ENCODE data around the gene PGBD1. TPM values are rescaled to one million over a fixed set of nuclear protein-coding genes. Genes with fewer than 3 reads are reported as not detected.

The PGBD1 gene
- total and polyA plus RNA-seq, 2 of the 8 experiments (the other 6 are each of a cell fraction or from before 2014, with no cell fraction given): 2.5 to 9.2 TPM

- H3K9me3 ChIP-seq (ENCODE audit: insufficient read depth in 2 of 2, low read depth in 1 of 2, low read length in 1 of 2): no peaks in the 10 kb centered on the region
- FAIRE-seq (no peak), DNase-seq (ENCODE audit: low read depth in 1 of 2, low spot score in 2 of 2) (no peak)
- H2BK120ac ChIP-seq (replicated peaks; ENCODE audit: low read depth, low read length): no peak overlapping the region
- TF ChIP-seq CBX5 (IDR thresholded peaks at IDR 0.05; ENCODE audit: low read depth, low read length) (no peak), CEBPB (IDR thresholded peaks at IDR 0.05; ENCODE audit: low read depth, low read length) (no peak), TAF1 (IDR thresholded peaks at IDR 0.05; ENCODE audit: low read depth, low read length) (no peak), SP1 (IDR thresholded peaks at IDR 0.05; ENCODE audit: low read depth, low read length) (no peak), SUZ12 (IDR thresholded peaks at IDR 0.05; ENCODE audit: low read length) (no peak), SP2 (IDR thresholded peaks at IDR 0.05; ENCODE audit: low read length) (no peak), JUN (IDR thresholded peaks at IDR 0.05; ENCODE audit: low read depth, low read length) (no peak)
- TF ChIP-seq, protein P1, sequence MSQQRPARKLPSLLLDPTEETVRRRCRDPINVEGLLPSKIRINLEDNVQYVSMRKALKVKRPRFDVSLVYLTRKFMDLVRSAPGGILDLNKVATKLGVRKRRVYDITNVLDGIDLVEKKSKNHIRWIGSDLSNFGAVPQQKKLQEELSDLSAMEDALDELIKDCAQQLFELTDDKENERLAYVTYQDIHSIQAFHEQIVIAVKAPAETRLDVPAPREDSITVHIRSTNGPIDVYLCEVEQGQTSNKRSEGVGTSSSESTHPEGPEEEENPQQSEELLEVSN (IDR thresholded peaks at IDR 0.05): no peak
- TF ChIP-seq, protein P2, sequence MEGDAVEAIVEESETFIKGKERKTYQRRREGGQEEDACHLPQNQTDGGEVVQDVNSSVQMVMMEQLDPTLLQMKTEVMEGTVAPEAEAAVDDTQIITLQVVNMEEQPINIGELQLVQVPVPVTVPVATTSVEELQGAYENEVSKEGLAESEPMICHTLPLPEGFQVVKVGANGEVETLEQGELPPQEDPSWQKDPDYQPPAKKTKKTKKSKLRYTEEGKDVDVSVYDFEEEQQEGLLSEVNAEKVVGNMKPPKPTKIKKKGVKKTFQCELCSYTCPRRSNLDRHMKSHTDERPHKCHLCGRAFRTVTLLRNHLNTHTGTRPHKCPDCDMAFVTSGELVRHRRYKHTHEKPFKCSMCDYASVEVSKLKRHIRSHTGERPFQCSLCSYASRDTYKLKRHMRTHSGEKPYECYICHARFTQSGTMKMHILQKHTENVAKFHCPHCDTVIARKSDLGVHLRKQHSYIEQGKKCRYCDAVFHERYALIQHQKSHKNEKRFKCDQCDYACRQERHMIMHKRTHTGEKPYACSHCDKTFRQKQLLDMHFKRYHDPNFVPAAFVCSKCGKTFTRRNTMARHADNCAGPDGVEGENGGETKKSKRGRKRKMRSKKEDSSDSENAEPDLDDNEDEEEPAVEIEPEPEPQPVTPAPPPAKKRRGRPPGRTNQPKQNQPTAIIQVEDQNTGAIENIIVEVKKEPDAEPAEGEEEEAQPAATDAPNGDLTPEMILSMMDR (IDR thresholded peaks at IDR 0.05; ENCODE audit: control extremely low read depth in 1 of 3, insufficient read depth in 1 of 3, low read depth in 1 of 3, low read length in 3 of 3): no peak
- ChIA-PET CTCF (ENCODE audit: partially characterized antibody) (no interaction called here), POLR2A (ENCODE audit: partially characterized antibody) (interaction anchor here (1.3 kb wide), 1 partner anchor 10 kb away, joined by 4 read pairs; no protein-coding TSS in a partner anchor)
- no peaks in the 10 kb centered on the region for H4K20me1 ChIP-seq (replicated peaks in 1 of 2; ENCODE audit: control insufficient read depth in 1 of 2, insufficient read depth in 2 of 2, low read length in 2 of 2)
- no peak overlapping the region for H3K4ac ChIP-seq (replicated peaks; ENCODE audit: insufficient read length, low read depth, low read length)
- no peak overlapping the region for H4K8ac ChIP-seq (ENCODE audit: extremely low read depth, insufficient read depth, low read length)
- no peak overlapping the region for H3K18ac ChIP-seq (ENCODE audit: extremely low read depth, low read length)
- no peak overlapping the region for H2BK12ac ChIP-seq (ENCODE audit: low read depth, low read length)
- no peak overlapping the region for H4K5ac ChIP-seq (ENCODE audit: insufficient read length, low read depth, low read length)
- no peak overlapping the region for H3K56ac ChIP-seq (replicated peaks; ENCODE audit: insufficient read length, low read depth, low read length)
- H3K4me1 ChIP-seq (replicated peaks in 1 of 4; ENCODE audit: control insufficient read depth in 3 of 4, insufficient read depth in 4 of 4, low read length in 3 of 4): no peaks in the 10 kb centered on the region; a peak in 1 of 7 replicates
- H3K9ac ChIP-seq (replicated peaks in 1 of 4; ENCODE audit: extremely low read depth in 1 of 4, low read depth in 3 of 4, low read length in 3 of 4): no peak overlapping the region
- H3K27me3 ChIP-seq (replicated peaks in 1 of 4; ENCODE audit: control insufficient read depth in 3 of 4, extremely low read depth in 1 of 4, insufficient read depth in 3 of 4, low read length in 3 of 4): no peaks in the 10 kb centered on the region
- no peaks in the 10 kb centered on the region for H3K23me2 ChIP-seq (ENCODE audit: low read depth, low read length)
- 100% methylated on average over 1 of the region's 1 CpG; no CpG with 5 or more reads in 1 of the 2 experiments for WGBS, 2 experiments (ENCODE audit: extremely low coverage in 1 of 2, insufficient coverage in 1 of 2, insufficient read length in 1 of 2, insufficient replicate concordance in 2 of 2, low coverage in 1 of 2, low lambda C conversion rate in 2 of 2, missing lambda C conversion rate in 1 of 2)
- H3K27ac ChIP-seq (ENCODE audit: low read depth, low read length): no peak overlapping the region
- no peaks in the 10 kb centered on the region for H3K79me1 ChIP-seq (ENCODE audit: low read depth, low read length)
- H2AFZ ChIP-seq (ENCODE audit: low read length): no peak overlapping the region
- H2BK5ac ChIP-seq (ENCODE audit: low read depth, low read length): no peak overlapping the region
- H2AK5ac ChIP-seq (ENCODE audit: low read depth, low read length): no peak overlapping the region
- no peak overlapping the region for H4K91ac ChIP-seq (replicated peaks; ENCODE audit: insufficient read length, low read length)
- H2BK15ac ChIP-seq (ENCODE audit: low read length): no peak overlapping the region
- no peak overlapping the region for H2BK20ac ChIP-seq (ENCODE audit: low read length)
- H3K23ac ChIP-seq (ENCODE audit: insufficient read length): no peak overlapping the region
- H3K4me3 ChIP-seq (ENCODE audit: extremely low read depth in 1 of 4, insufficient read depth in 2 of 4, low read depth in 3 of 4, low read length in 4 of 4): no peak overlapping the region
- H3K36me3 ChIP-seq (ENCODE audit: control insufficient read depth in 2 of 4, insufficient read depth in 4 of 4, low read length in 3 of 4): peaks cover 3 to 12% (median 8%) of the 10 kb centered on the region in 4 experiments; a peak in 6 of 8 replicates
- H3K4me2 ChIP-seq (ENCODE audit: insufficient read depth in 1 of 2, low read depth in 2 of 2, low read length in 2 of 2): no peak overlapping the region
- no peak overlapping the region for H3K14ac ChIP-seq (ENCODE audit: insufficient read length)
- no peaks in the 10 kb centered on the region for H3K79me2 ChIP-seq (ENCODE audit: control insufficient read depth in 1 of 2, insufficient read depth in 2 of 2, low read length in 2 of 2)
Measured at GRCh38 chr6:28240471-28240870, 40.9 kb upstream of the PGBD1 start.

Data from H1 (cell line).